SIG-M5 treated with dmso at 0.1 percent for 504 hours (cell line): ENCODE data around the gene PARP1.
A peak's percentile ranks its signal among the peaks of the same experiment; 100 is the strongest.
"Not testable (repeated sequence)": the region's sequence is repeated elsewhere in the genome, so short reads cannot be mapped to it uniquely, and the experiment has no call there.

Experiments used
- DNase-seq: peaks from one replicate; lab custom pipeline; 2025; ENCODE audit not compliant: unreplicated experiment; lab: John Stamatoyannopoulos, UW

Gene PARP1

GRCh38 chr1:226355016-226355415 lies 52.9 kb downstream of the PARP1 start:
- no peak for DNase-seq

GRCh38 chr1:226353698-226354525 lies 54.0 kb downstream of the PARP1 start:
- no peak for DNase-seq

DNA sequence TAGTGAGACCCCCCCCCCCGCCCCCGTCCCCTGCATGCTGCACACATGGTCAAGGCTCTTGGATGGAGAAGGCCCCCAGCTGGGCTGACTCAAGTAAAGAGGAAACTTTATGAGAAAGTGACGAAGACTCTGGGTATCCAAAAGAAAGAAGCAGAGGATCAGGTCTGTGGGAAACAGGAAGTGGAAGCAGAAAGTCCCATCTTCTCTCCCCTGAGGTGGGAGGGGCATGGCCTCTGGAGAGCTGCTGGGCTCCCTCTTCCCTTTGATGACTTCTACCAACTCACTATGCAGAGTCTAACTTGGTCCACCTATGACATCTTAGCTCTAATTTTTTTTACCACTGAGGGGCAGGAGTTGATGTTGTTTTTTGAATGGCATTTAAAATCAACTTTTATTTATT lies 56.2 kb downstream of the PARP1 start:
- DNase-seq, result peak; percentile 77

DNA sequence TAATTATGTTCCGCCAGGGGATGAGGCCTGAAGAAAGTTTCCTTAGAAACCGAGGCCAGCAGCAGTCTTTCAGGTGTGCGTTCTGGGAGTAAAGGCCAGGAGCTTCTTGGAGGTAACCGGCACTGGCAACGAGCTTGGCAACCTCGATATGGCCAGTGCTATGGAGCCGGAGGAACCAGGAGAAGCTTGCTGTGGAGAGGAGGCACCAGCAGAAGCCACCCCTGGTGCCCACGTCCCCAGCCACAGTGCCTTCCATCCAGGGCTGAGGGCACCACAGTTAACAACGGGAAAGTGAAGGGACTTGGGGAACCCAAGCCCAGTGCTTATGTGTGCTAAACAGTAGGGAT lies 57.4 kb downstream of the PARP1 start:
- no peak for DNase-seq

DNA sequence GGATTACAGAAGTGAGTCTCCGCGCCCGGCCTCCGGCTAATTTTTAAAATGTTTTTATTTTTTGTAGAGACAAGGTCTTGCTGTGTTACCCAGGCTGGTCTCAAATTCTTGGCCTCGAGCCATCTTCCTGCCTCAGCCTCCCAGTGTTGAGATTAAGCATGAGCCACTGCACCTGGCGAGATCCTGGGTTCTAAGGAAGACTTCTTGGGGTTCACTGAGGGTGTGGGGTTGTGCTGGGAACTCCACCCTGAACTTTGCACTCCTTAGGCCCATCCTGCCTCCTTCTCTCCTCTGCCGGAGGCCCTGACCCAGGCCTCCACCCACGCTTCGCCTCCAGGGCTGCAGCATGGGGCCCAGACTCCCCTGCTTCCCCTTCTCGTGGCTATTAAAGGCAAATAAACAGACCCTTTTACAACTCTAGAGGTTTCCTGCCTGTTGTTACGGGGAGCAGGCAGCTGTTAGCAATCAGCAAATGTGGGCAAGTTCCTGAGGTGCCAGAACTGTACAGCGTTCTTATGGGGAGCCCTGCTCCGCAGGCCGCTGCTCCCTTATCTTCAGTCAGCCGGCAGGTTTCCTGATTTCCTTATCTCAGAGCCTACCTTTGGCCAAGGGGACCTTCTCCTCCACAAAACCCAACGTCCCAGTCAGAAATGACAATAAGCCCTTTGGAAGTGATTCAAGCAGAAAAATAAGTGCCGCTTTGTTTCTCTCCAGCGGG lies 57.9 kb downstream of the PARP1 start:
- DNase-seq, result peak; percentile 87

DNA sequence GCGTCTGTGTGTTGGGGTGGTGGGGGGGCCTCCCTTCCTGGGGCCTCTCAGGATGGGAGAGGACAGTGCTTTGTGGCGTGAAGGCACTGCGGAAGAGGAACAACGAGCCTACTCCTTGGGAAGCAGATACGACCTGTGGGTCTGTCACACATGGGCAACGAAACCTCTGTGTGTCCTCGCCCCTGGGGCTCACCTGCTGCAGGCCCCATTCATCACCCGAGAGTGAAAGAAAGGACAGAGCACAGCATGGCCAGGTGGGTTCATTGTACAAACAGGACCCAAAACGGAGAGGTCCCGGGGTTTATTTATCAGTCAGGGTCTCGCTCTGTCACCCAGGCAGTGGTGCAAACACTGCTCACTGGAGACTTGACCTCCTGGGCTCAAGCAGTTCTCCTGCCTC lies 58.8 kb downstream of the PARP1 start:
- no peak for DNase-seq

DNA sequence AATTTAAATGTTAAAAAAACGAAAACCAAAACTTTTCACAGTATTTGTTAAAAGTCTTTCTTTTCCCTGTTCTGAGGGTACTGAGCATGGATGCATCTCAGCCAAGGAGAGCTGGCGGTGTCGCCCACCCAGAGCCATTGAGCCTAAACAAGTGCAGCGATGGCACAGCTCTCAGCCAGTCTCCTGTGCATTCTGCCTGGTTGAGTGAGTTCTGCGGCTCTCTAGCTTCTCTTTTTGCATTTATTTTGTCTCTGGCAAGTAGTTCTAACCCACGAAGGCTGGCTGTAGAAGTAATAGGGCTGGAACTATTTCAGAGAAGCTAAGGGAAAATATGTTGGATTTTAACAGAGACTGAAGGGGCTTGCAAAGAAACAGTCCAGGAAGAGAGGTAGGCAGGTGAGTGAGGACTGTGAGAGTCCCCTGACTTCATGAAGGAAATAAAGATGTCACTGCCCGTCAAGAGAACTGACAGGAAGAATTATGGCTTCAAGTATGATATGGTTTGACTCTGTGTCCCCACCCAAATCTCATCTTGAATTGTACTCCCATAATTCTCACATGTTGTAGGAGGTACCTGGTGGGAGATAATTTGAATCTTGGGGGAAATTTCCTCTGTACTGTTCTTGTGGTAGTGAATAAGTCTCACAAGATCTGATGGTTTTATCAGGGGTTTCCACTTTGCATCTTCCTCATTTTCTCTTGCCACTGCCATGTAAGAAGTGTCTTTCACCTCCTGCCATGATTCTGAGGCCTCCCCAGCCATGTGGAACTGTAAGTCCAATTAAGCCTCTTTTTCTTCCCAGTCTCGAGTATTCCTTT lies 63.2 kb downstream of the PARP1 start:
- DNase-seq, result no peak

- no peak for DNase-seq
Observed at GRCh38 chr1:226342656-226343055, 65.2 kb downstream of the PARP1 start.

- not testable (repeated sequence) for DNase-seq
Observed at GRCh38 chr1:226340111-226340510, 67.8 kb downstream of the PARP1 start.

GRCh38 chr1:226337276-226337875 lies 70.5 kb downstream of the PARP1 start:
- DNase-seq, result no peak

GRCh38 chr1:226335661-226336060 lies 72.2 kb downstream of the PARP1 start:
- DNase-seq, result no peak

DNA sequence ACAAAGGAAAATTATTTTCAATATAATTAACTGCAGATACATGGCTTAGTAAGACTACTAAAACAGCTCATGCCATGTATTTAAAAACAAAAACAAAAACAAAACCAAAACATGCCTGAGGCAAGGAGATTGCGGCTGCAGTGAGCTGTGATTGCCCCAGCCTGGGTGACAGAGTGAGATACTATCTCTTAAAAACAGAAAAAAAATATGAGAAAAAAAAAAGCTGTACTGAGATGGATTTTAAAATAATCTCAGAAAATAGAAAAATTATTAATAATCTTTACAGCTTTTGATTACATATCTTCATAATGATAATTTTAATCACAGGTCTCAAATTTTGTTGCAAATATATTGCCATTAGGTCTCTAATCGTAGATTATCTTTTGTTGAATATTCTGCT lies 74.9 kb downstream of the PARP1 start:
- no peak for DNase-seq

DNA sequence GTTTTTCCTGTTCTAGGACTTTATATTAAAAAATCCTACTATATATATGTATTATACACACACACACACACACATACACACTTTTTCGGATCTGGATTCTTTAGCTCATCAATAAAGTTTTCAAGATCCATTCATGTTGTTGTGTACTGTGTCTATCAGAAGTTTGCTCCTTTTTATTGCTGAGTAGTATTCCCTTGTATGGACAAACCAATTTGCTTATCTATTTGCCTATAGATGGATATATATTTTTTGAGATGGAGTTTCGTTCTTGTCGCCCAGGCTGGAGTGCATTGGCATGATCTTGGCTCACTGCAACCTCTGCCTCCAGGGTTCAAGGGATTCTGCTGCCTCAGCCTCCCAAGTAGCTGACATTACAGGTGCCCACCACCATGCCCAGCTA lies 78.7 kb downstream of the PARP1 start:
- DNase-seq, result no peak

- no peak for DNase-seq
Observed at GRCh38 chr1:226327761-226328162, 80.1 kb downstream of the PARP1 start.

- DNase-seq, result no peak
Observed at GRCh38 chr1:226325178-226325577, 82.7 kb downstream of the PARP1 start.

GRCh38 chr1:226324479-226324878 lies 83.4 kb downstream of the PARP1 start:
- no peak for DNase-seq

- DNase-seq, result no peak
Observed at GRCh38 chr1:226322986-226323385, 84.9 kb downstream of the PARP1 start.

GRCh38 chr1:226320930-226321329 lies 87.0 kb downstream of the PARP1 start:
- DNase-seq, result no peak

- DNase-seq, result no peak
Observed at GRCh38 chr1:226318471-226318870, 89.4 kb downstream of the PARP1 start.

DNA sequence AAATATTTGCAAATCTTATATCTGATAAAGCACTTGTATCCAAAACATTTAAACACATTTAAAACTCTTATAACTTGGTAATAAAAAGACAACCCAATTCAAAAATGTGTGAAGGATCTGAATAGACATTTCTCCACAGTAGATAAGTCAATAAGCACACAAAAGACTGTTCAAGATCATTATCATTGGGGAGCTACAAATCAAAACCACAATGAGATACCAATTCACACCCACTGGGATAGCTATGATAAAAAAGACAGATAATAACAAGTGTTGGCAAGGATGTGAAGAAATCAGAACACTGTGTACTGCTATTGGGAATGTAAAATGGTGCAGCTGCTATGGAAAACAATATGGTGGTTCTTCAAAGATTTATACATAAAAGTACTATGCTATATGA lies 93.8 kb downstream of the PARP1 start:
- DNase-seq, result no peak

DNA sequence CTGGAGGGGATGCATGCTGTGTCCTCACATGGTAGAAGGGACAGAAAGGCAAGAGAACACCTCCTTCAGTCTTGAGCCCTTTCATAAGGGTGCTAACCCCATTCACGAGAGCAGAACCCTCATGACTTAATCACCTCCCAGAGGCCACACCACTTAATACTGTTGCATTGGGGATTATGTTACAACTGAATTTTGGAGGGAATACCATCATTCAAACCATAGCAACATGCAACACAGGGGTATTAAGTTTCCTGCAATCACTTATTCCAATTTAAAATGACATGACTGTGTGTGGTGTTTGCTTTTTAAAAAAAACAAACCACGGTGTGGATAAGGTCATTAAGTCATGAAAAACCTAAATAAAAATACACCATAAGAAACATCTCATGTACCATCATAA lies 95.8 kb downstream of the PARP1 start:
- DNase-seq, result no peak
